MM.1S (cell line): Measurements from ENCODE around the gene ALDH3A2.

Experiments
- DNase-seq: peaks from one replicate; pipeline ENCODE4 v3.0.0-alpha.2; 2015
- H2AFZ ChIP-seq: fragments of 300-600 bp; sonication (generic); 2 replicates; pipeline ENCODE4 v1.6.0; 2016; ENCODE audit warnings: antibody characterized with exemption, low read length
- H3F3A ChIP-seq: fragments of 300-600 bp; sonication (generic); 2 replicates; pipeline ENCODE4 v1.6.1; 2016; ENCODE audit warnings: mild to moderate bottlenecking, antibody characterized with exemption, low read length, moderate library complexity, mixed read lengths; ENCODE audit not compliant: insufficient read depth
- H3K27ac ChIP-seq: fragments of 300-600 bp; sonication (generic); 2 replicates; pipeline ENCODE4 v1.5.1; 2016; ENCODE audit warnings: mild to moderate bottlenecking, low read length
- H3K27me3 ChIP-seq: fragments of 300-600 bp; sonication (generic); replicated peaks from 2 replicates; pipeline ENCODE4 v1.6.0; 2016; ENCODE audit warnings: low read length; ENCODE audit not compliant: insufficient read depth
- H3K36me3 ChIP-seq: fragments of 300-600 bp; sonication (generic); replicated peaks from 2 replicates; pipeline ENCODE4 v1.6.1; 2016; ENCODE audit warnings: mild to moderate bottlenecking, low read length, mixed read lengths; ENCODE audit not compliant: insufficient read depth
- H3K4me1 ChIP-seq: fragments of 300-600 bp; sonication (generic); 2 replicates; pipeline ENCODE4 v1.6.1; 2016; ENCODE audit warnings: low read length, mixed read lengths
- H3K4me2 ChIP-seq: fragments of 300-600 bp; sonication (generic); 2 replicates; pipeline ENCODE4 v1.6.0; 2016; ENCODE audit warnings: low read depth, low read length
- H3K4me3 ChIP-seq: fragments of 300-600 bp; sonication (generic); 2 replicates; pipeline ENCODE4 v1.5.1; 2016; ENCODE audit warnings: low read length, mixed read lengths
- H3K79me2 ChIP-seq: fragments of 300-600 bp; sonication (generic); 2 replicates; pipeline ENCODE4 v1.6.1; 2016; ENCODE audit warnings: mixed run types, low read length, mixed read lengths
- H3K9ac ChIP-seq: fragments of 300-600 bp; sonication (generic); 2 replicates; pipeline ENCODE4 v1.6.1; 2016; ENCODE audit warnings: low read length, mixed read lengths
- H3K9me2 ChIP-seq: fragments of 300-600 bp; sonication (generic); replicated peaks from 2 replicates; pipeline ENCODE4 v1.6.1; 2016; ENCODE audit warnings: mild to moderate bottlenecking, low read length, mixed read lengths; ENCODE audit not compliant: insufficient read depth
- H3K9me3 ChIP-seq: fragments of 300-600 bp; sonication (generic); replicated peaks from 2 replicates; pipeline ENCODE4 v1.6.1; 2016; ENCODE audit warnings: mild to moderate bottlenecking, low read length, mixed read lengths; ENCODE audit not compliant: insufficient read depth
- H4K20me1 ChIP-seq: fragments of 300-600 bp; sonication (generic); 2 replicates; pipeline ENCODE4 v1.6.1; 2016; ENCODE audit warnings: mild to moderate bottlenecking, low read length, moderate library complexity, mixed read lengths; ENCODE audit not compliant: insufficient read depth
- EZH2 ChIP-seq: fragments of 300-600 bp; sonication (generic); optimal IDR thresholded peaks from 2 replicates; pipeline ENCODE3; 2017; ENCODE audit warnings: low read depth, mild to moderate bottlenecking, antibody characterized with exemption, low read length, mixed read lengths
- EZH2phosphoT487 ChIP-seq: fragments of 300-600 bp; sonication (generic); IDR thresholded peaks from 2 replicates; pipeline ENCODE4 v1.6.1; 2018; ENCODE audit warnings: antibody characterized with exemption, low read length
- TF ChIP-seq, protein P1 (sequence below): fragments of 300-600 bp; sonication (generic); IDR thresholded peaks from 2 replicates; pipeline ENCODE4 v1.5.1; 2016; ENCODE audit warnings: antibody characterized with exemption, low read length, mixed read lengths

The ALDH3A2 gene

DNA sequence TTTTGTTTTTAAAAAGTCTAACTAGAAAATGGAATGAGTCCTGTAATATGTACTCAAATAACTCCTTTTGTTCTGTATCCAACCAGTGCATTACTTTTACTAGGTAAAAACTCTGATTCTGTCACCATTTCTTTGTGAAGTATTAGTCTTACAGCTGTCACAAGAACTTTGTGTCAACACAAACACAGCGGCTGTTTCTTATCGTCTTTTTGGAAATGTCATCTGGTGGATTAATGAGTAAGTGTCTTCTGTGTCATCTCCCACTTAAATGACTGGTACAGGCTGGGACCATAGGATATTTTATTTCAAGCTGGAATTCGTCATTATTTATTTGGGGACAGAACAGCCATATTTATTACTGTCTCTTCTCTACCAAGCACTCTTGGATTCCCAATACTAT lies 19.1 kb upstream of the ALDH3A2 start:
- H3K79me2 ChIP-seq, result no peaks in the 10 kb centered on the region
- no peaks in the 10 kb centered on the region for H3K27me3 ChIP-seq
- DNase-seq, result no peak
- no peaks in the 10 kb centered on the region for H4K20me1 ChIP-seq
- H3K4me2 ChIP-seq, result no peak overlapping the region
- H3K36me3 ChIP-seq, result no peaks in the 10 kb centered on the region
- no peaks in the 10 kb centered on the region for H3K9me2 ChIP-seq
- H3F3A ChIP-seq, result no peaks in the 10 kb centered on the region
- no peaks in the 10 kb centered on the region for H3K4me1 ChIP-seq
- H2AFZ ChIP-seq, result no peak overlapping the region
- H3K27ac ChIP-seq, result no peak overlapping the region
- TF ChIP-seq EZH2phosphoT487, result no peak
- TF ChIP-seq EZH2, result no peak
- TF ChIP-seq, protein P1, sequence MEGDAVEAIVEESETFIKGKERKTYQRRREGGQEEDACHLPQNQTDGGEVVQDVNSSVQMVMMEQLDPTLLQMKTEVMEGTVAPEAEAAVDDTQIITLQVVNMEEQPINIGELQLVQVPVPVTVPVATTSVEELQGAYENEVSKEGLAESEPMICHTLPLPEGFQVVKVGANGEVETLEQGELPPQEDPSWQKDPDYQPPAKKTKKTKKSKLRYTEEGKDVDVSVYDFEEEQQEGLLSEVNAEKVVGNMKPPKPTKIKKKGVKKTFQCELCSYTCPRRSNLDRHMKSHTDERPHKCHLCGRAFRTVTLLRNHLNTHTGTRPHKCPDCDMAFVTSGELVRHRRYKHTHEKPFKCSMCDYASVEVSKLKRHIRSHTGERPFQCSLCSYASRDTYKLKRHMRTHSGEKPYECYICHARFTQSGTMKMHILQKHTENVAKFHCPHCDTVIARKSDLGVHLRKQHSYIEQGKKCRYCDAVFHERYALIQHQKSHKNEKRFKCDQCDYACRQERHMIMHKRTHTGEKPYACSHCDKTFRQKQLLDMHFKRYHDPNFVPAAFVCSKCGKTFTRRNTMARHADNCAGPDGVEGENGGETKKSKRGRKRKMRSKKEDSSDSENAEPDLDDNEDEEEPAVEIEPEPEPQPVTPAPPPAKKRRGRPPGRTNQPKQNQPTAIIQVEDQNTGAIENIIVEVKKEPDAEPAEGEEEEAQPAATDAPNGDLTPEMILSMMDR, result no peak
- H3K9me3 ChIP-seq, result no peaks in the 10 kb centered on the region
- no peak overlapping the region for H3K4me3 ChIP-seq
- no peak overlapping the region for H3K9ac ChIP-seq

DNA sequence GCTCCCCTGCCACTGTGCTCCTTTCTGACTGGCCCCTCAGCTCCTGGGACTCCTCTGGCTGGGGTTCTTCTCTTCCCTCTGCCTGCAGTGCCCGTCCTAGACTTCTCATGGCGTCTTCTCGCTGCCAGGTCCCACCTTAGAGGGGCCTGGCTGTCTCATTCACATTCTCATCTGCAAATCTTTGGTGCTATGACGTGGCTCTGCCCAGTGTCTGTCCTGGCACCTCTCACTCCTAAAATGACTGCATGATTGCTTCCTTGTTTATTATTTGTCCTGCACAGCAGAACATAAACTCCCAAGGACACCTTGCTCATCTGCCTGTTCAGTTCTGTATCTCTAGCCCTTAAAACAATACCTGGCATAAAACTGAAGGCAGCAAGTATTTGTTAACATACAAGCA lies 18.5 kb upstream of the ALDH3A2 start:
- Histone ChIP-seq H3K27ac (no peak overlapping the region), H3K4me2 (no peak overlapping the region), H3K36me3 (no peaks in the 10 kb centered on the region), H3K79me2 (no peaks in the 10 kb centered on the region), H3K27me3 (no peaks in the 10 kb centered on the region), H3K9ac (no peak overlapping the region), H2AFZ (no peak overlapping the region), H3K4me1 (no peaks in the 10 kb centered on the region), H3K4me3 (no peak overlapping the region), H3F3A (no peaks in the 10 kb centered on the region), H4K20me1 (no peaks in the 10 kb centered on the region), H3K9me2 (no peaks in the 10 kb centered on the region), H3K9me3 (no peaks in the 10 kb centered on the region)
- no peak for DNase-seq
- TF ChIP-seq, protein P1, result no peak
- TF ChIP-seq EZH2phosphoT487 (no peak), EZH2 (no peak)

DNA sequence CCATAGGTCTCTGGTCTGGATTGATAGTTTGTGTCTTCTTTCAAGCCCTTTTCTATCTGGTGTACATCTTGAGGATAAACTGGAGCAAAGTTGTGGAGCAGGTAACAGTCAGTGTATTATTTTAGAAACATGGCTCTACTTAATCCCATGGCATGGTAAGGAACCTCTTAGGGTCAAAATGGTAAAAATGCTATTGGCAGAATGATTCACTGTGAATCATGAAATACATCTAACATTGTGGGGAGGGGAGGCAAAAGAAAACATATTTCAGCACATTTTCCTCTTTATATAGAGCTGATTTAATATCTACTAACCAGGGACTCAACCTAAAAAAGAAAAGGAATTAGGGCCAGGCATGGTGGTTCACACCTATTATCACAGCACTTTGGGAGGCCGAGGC lies 17.9 kb upstream of the ALDH3A2 start:
- Histone ChIP-seq H3K4me3 (no peak overlapping the region), H3K36me3 (no peaks in the 10 kb centered on the region), H4K20me1 (no peaks in the 10 kb centered on the region), H3K79me2 (no peaks in the 10 kb centered on the region), H3K9ac (no peak overlapping the region), H2AFZ (no peak overlapping the region), H3K27ac (no peak overlapping the region), H3F3A (no peaks in the 10 kb centered on the region), H3K27me3 (no peaks in the 10 kb centered on the region), H3K9me2 (no peaks in the 10 kb centered on the region), H3K4me2 (no peak overlapping the region), H3K4me1 (no peaks in the 10 kb centered on the region), H3K9me3 (no peaks in the 10 kb centered on the region)
- TF ChIP-seq EZH2phosphoT487 (no peak), EZH2 (no peak)
- TF ChIP-seq, protein P1, result no peak
- no peak for DNase-seq
